ENCODE measurements around the gene DLK1.

The DLK1 gene

DNA sequence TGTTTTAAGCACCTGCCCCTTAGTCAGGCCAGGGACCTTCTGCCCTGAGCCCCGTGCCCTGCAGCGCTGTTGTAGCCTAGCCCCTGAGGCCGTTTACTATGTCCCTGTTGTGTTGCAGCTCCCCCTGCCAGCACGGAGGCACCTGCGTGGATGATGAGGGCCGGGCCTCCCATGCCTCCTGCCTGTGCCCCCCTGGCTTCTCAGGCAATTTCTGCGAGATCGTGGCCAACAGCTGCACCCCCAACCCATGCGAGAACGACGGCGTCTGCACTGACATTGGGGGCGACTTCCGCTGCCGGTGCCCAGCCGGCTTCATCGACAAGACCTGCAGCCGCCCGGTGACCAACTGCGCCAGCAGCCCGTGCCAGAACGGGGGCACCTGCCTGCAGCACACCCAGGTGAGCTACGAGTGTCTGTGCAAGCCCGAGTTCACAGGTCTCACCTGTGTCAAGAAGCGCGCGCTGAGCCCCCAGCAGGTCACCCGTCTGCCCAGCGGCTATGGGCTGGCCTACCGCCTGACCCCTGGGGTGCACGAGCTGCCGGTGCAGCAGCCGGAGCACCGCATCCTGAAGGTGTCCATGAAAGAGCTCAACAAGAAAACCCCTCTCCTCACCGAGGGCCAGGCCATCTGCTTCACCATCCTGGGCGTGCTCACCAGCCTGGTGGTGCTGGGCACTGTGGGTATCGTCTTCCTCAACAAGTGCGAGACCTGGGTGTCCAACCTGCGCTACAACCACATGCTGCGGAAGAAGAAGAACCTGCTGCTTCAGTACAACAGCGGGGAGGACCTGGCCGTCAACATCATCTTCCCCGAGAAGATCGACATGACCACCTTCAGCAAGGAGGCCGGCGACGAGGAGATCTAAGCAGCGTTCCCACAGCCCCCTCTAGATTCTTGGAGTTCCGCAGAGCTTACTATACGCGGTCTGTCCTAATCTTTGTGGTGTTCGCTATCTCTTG is 7.6 kb downstream of the DLK1 start:
- no peak for DNase-seq (ENCODE audit: low spot score)

DNA sequence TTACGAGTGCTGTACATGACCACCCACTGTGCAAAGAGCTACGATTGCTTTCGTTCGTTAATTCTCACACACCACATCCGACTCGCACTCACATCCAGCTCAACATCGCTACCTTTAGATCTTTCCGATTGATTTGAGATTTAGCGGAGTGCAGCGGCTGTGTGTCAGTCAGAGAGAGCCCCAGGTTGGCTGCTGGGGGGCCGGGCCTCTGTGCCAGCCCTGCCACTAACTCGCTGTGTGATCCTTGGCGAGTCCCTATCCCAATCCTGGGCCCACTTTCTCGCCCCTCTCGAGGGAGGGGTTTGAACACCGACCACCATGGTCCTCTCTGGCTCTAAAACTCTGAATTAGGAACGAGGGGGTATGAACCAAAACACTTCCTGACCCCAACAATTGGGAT is 8.6 kb downstream of the DLK1 start:
- DNase-seq (ENCODE audit: low spot score), result no peak

DNA sequence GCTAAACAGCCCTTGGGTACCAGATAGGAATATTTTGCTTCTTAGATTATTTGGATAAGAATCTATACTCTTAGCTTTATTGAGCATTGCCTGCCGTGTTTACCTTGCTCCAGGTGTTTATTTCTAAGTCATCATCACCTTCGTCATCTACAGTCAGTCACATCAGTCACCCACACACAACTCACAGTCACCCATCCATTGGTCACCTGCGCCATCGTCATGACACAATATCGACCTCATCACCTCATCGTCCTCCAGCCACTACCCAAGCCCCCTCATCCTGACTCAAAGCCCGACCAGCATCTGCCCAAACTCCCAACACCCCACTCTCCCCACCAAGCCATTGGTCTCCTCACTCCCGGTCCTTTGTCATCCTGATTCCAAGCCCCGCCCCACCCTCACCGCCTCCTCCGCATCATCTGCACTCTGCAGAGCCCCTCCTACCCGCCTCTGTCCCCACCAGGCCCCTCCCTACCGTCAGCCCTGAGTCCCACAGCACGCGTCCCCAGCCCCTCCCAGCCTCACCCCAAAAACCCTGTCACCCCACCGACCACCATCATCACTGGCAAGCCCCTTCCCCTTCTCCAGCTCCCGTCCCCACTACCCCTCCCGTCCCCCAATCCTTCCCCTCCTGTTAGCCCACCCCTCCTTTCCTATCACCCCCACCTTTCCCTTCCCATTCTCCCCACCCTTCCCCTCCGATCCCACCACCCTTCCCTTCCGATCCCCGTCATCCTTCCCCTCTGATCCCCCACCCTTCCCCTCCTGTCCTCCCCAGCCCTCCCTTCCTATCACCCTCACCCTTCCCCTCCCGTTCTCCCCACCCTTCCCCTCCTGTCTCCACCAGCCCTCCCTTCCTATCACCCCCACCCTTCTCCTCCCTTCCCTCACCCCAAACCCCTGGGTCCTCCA is 9.8 kb downstream of the DLK1 start:
- DNase-seq (ENCODE audit: low spot score), result no peak

DNA sequence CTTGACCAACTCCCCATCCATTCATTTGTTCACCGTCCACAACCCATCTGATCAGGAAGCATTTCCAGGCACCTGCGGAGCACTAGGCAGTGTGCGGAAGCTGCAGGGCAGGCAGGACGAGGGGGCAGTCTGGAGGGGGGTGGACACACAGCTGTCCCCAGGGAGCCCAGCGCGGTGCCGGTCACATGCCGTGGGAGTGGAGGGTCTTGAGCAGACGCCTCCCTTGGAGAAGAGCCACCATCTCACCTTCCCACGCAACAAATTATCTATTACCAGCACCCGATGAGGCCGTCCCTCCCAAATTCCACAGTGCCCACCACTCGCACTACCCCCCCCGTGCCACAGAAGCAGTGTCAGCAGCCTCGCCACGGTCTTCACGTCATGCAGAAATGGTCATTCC is 10.8 kb downstream of the DLK1 start:
- DNase-seq (ENCODE audit: low spot score), result no peak

DNA sequence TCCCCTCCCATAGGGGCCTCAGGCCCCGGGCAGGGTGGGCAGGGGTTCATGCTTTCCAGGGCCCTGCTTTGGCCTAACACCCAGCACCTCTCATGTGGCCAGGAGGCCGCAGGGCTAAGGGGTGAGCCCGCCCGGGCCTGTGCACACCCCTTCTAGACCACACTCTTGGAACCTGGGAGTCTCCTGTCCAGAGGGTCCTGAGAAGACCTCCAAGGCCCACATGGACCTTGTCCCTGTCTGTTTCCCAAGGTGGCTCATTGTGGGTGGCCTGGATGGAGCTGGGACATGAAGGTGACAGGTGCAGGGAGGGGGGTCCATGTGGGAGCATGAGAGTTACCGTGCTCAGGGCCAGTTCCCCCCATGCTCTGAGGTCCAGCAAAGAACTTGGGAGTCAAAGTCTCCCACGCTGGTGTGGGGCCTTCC is 11.6 kb downstream of the DLK1 start:
- DNase-seq (ENCODE audit: low spot score), result no peak

DNA sequence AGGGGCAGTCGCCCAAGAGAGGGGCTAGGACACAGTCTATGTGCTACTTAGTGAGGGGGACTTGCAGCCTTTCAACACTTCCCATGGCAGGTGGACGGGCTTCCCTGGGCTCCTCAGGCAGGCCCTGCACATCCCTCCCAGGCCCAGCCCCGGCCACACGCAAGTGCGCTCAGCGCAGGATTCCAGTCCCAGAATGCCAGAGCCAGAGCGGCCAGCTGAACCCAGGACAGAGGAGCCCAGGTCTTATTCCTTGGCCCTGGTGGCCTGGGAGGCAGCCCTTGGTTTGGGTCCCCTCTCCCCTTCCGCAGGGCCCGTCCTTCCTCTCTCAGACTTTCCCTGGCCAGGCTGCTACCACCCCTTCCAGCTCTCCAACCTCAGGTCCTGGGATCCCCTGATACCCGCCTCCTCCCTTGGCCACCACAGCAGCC is 12.0 kb downstream of the DLK1 start:
- no peak for DNase-seq (ENCODE audit: low spot score)

DNA sequence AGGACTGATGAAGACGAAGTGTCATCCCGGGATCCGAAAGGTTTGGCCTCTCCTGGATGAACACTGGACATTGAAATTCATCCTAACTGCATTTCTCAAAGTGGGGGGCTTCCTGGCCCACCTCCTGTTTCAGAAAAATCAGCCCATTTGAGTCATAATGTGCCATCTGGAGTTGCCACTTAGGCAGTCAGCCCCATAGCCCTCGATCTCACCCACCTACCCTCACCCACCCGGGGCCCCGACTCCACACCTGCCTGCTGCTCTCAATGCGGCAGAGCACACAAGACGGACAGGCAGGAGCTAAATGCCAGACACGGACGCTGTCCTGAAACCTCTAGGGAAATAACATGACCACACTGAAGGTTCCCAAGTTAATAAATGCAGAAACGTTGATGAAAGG is 12.6 kb downstream of the DLK1 start:
- DNase-seq (ENCODE audit: low spot score), result no peak

DNA sequence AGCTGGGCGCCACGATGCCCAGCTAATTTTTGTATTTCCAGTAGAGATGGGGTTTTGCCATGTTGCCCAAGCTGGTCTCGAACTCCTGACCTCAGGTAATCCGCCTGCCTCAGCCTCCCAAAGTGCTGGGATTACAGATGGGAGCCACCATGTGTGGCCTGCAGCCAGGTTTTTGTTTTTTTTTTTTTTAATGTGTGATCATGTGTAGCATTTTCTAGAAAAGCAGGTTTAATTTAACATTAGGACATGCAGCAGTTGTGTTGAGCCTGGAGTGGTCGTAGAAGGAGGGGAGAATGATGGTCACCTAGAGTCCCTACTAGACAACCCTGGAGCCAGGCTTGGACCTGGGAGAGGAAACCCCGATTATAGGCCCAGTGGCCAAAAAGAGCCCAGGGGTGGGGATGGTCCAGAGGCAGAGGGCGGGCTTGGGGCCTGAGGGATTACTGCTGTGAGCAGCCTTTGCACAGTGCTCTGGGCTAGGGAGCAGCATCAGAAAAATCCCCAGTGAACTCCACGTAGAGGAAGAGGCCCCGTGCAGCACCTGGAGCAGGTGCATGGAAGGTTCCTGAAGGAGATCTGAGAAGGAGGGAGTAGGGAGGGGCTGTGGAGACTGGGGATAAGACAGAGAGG is 13.6 kb downstream of the DLK1 start:
- DNase-seq (ENCODE audit: low spot score), result no peak

DNA sequence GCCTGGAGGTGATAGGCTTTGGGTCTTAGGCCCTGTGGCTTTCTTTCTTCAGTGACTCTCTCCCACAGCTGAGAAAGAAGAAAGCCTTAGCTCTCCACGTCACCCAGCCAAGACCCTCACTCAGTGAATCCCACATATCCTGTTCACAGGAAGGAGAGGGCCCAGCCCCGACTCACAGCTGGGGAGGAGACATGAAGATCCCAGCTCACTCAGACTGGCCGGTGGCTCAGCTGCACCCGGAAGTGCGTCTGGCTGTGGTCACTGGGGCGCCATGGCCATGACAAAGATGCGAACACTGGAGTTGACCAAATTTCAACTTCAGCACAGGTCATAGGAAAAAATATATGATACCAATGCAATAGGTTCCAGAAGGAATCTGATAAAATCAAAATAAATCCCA is 14.2 kb downstream of the DLK1 start:
- no peak for DNase-seq (ENCODE audit: low spot score)

DNA sequence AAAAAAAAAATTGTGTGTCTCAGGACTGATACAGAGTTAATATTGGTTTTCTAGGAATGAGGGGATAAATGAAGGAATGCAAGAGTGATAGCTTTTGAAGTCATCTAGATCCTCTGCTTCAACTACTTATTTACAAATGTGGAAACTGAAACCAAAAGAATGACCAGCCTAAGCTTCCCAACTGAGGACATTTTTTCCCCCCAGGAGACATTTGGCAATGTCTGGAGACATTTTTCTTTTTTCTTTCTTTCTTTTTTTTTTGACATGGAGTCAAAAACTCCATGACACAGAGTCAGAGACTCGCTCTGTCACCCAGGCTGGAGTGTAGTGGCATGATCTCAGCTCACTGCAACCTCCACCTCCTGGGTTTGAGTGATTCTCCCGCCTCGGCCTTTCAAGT is 15.3 kb downstream of the DLK1 start:
- DNase-seq (ENCODE audit: low spot score), result no peak

DNA sequence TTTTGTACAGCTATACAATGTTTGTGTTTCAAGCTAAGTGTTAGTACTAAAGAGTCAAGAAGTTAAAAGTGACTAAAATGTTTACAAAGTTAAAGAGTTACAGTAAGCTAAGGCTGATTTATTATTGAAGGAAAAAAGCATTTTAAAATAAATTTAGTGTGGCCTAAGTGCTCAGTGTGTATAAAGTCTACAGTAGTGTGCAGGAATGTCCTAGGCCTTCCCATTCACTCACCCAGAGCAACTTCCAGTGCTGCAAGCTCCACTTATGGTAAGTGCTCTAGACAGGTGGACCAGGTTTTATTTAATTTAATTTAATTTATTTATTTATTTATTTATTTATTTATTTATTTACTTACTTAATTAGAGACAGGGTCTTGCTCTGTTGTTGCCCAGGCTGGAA is 19.6 kb downstream of the DLK1 start:
- DNase-seq (ENCODE audit: low spot score), result no peak

DNA sequence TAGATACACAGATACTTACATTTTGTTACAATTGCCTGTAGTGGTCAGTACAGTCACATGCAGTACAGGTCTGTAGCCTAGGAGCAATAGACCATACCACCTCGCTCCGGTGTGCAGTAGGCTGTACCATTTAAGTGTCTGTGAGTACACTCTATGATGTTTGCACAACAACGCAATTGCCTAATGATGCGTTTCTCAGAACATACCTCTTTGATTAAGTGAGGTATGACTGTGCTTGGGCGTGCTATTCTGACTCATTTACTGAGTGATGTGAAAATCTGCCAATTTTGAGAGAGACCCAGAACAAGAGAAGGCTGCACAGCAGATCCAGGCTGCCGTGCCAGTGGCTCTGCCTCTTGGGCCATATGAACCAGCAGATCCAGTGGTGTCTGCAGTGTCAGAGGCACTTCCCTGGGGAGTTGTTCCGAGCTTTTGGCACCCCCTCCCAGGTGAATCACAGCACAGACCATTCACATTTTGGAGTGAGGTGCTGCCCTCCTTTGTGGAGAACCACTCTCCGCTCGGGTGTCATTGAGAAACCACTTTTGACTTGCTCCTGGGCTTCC is 20.4 kb downstream of the DLK1 start:
- no peak for DNase-seq (ENCODE audit: low spot score)

DNA sequence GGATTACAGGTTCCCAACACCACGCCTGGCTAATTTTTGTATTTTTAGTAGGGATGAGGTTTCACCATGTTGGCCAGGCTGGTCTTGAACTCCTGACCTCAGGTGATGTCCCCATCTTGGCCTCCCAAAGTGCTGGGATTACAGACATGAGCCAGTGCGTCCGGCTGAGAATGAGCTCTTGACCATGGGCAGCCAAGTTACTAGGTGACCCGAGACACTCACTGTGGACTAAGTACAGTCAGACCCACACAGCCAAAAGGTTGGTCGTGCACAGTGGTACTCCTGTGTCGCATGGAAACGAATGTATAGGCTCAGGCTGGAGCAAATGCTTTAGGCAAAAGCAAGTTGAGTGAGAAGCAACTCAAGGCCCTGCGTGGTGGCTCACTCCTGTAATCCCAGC is 21.0 kb downstream of the DLK1 start:
- no peak for DNase-seq (ENCODE audit: low spot score)

DNA sequence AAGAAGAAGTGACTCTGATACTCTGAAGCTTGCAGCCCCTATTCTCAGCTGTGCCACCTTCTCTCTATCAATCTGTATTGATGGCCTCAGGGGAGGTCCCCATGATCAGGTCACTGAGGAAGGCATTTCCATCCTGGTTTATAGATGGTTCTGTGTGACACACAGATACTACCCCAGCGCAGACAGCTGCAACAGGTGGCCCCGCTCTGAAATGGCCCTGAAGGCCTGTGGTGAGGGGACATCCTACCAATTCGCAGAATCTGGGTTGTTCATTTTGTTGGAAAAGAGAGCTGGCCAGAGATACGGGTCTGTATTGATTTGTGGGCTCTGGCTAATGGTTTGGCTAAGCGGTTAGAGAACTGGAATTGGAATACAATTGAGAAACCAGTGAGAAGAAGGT is 21.7 kb downstream of the DLK1 start:
- DNase-seq (ENCODE audit: low spot score), result no peak

DNA sequence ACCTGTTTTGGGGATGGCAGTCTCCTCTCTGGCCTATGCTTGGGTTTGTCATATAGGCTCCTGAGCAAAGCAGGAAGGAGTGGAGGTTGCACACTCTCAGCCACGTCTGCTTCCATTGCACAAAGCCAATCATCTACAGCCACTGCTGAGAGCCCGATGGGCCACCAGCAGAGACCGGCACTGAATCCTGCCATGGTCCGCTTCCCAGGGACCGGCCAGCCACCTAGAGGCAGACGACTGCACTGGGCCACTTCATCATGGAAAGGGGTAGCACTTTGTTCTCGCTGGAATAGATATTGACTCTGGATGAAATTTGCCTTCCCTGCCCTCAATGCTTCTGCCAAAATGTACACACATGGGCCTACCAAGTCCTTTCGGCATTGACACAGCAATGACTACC is 22.3 kb downstream of the DLK1 start:
- DNase-seq (ENCODE audit: low spot score), result no peak

DNA sequence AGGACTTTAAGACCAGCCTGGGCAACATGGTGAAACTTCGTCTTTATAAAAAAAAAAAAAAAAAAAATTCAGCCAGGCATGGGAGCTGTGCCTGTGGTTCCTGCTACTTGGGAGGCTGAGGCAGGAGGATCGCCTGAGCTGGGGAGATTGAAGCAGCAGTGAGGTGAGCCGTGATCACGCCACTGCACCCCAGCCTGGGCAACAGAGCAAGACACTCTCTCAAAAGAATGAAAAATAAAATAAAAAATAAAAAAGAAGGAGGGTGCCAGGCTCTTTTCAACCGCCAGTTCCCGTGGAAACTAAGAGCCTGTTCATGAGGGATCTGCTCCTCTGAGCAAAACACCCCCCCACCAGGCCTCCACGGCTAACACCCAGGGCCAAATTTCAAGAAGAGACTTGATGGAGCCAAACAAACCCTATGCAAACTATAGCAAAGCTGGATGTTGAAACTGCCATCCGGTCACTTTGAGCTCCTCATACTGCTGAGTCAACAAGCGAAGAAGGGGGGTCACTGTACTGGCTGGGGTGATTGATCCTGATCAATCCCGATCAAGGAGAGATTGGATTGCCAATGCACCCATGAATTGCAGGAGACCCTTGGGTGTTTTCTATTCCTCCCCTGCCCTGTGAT is 23.4 kb downstream of the DLK1 start:
- no peak for DNase-seq (ENCODE audit: low spot score)

DNA sequence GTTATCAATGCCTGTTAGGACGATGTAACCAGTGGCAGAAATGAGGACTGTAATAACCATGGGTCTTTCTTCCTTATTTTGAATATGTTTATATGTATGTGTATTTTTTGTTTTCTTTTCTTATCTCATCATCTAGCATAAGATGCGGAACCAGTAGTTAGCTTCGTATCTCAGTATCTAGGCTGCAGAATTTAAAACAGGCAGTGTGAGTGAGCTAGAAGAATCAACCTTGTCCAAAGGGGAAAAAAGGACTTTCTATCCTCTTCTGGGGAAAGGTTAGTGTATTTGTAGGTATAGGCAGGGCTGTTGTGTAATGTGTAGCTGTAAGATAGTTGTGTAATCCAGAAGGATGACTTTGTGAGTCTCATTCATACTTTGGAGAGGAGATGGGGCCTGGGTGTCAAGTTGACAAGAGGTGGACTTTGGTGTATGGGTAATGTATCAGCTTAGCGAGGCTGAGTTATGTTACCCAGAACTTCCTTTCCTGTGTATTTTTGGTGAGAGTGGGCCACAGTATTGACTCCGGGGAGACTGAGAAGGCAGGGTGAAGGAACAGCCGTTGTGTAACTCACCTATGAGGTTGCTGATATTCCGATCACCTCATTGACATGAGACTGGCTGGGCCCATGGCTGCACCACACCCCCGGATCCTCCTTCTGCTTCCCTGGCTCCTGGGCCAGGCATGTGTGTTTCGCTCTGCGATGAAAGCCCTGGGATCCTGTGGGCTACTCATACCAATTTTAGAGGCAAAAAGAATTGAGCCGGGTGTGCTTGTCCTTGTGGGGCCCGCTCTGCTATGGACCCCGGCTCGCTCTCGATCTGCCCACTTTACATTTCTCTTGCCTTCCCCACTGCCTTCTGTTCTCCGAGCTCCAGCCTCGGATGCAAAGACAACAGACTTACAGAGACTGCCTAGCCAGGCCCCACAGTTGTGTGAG is 24.3 kb downstream of the DLK1 start:
- no peak for DNase-seq (ENCODE audit: low spot score)

DNA sequence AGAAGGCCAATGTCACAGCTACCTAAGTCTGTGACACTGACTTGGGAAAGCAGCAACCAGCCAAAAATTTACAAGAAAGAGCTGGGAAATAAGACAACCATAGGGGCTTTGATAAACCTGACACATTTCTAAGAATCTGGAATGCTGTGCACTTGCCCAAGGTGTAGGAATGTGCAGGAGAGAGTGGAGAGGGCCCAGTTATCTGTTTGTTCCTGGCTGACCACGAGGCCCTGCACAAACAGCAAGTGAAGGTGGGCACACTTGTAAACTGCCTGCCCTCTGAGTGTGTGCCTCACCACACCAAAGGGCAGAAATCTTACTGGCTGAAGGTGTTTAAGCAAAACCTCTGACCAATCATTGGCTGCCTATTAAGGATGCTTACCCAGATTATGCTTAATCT is 27.3 kb downstream of the DLK1 start:
- no peak for DNase-seq (ENCODE audit: low spot score)

DNA sequence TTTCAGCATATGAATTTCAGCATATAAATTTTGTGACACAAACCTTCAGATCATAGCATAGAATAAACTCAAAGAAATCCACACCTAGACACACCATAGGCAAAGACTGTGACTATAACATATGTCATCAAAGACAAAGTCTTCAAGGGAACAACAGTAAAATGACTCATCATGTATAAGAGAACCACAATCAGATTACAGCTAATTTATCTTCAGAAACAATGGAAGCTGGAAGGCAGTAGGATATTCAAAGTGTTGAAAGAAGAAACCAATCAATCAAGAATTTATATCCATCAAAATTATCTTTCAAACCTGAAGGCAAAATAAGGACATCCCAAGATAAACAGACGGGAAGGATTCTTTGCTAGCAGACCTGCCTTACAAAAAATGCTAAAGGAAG is 29.0 kb downstream of the DLK1 start:
- DNase-seq (ENCODE audit: low spot score), result no peak

DNA sequence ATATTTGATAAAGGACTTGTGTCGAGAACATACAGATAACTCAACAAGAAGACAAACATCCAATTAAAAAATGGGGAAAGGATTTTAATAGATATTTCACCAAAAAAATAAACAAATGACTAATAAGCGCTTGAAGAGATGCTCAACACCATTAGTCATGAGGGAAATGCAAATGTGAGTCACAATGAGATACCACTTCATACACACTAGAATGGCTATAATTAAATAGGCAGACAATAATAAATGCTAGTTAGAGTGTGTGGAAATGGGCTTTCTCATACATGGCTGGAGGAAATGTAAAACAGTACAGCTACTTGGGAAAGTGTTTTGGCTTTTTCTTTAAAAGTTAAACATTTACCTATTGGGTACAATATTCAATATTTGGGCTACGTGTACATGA is 34.8 kb downstream of the DLK1 start:
- no peak for DNase-seq (ENCODE audit: low spot score)

DNA sequence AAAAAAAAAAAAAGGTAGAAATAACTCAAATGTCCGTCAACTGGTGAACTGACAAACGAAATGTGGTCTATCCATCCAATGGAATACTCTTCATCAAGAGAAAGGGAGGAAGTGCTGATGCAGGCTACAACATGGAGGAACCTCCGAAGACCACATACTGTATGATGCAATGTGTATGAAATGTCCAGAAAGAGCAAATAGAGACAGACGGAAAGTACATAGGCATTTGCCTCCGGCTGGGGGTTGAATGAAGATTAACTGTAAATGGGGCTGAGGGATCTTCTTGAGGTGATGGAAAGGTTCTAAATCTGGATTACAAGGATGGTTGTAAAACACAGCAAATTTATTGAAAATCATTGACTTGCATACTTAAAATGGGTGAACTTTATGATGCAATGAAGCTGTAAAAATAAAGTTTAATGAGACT is 35.4 kb downstream of the DLK1 start:
- no peak for DNase-seq (ENCODE audit: low spot score)
